HG02943 (cell line): ENCODE measurements around the gene XPNPEP1.

Experiments used
- ATAC-seq: cut with Tn5 transposase; IDR thresholded peaks from one replicate; pipeline ENCODE4 v1.9.1; 2021; ENCODE audit warnings: mild to moderate bottlenecking, low read depth, moderate library complexity; ENCODE audit not compliant: unreplicated experiment

XPNPEP1 gene

DNA sequence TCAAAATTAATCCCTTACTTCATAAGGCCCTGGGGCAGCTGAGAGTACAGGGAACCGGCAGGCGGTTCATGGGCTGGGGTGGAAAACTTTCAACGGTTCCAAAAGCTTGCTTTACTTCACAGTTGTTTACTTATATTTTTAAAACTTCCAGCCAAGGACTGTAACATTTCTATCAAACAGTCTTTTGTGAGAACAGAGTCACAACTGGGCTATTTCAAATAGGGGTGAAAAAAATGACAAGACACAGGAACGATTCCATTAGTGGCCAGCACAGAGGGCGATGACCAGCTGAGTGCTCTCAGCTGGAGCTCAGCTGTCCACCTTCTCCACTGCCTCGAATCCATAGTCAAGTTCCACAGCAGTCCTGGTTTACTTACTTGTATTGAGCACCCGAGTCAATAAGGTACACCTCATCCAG is 48.2 kb downstream of the XPNPEP1 start:
- no peak for ATAC-seq

DNA sequence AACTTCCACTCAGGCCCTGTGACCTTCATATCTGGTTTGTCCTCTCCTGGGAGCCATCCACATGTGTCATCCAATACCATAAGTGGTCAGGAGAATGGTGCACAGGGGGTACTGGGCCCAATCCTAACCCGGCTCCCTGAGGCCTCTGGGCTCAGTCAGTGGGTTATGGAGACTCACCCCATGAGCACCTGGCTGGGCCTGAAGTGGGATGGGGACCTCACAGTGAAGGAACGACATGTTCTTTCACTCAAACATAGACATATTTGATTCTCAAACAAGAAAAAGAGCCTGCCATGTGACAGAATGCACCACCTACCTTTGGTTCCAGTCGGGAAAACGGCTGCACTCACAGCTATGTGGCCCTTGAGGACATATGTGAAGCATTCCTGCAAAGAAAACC is 51.8 kb downstream of the XPNPEP1 start:
- ATAC-seq: no peak

DNA sequence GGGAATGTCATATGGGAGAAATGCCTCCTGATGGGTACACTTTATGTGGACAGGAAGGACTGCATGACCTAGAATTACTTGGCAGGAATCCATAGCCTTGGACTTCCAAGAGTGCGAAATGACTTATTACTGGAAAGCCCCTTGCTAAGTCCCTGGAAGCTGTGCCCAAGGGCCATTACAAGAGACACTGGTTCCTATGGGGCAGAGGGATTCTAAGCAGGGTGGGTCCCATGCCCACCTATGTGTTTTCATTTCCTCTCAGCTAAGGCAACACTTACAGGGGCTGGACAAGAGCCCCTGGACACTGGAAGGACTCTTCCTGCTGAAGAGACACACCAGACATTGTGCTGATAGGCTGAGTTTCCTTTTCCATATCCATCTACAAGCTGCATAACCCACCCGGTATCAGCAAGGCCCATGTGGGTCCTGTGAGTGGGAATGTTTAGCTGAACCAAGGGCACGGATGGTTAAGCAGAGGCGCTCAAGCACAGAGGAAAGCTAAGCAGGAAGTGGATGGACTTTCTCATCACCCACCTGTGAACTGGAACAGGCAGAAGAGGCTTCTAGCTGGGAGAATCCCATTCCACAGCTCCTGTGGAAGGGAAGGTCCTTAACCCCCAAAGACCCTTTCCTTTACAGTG is 56.2 kb downstream of the XPNPEP1 start:
- ATAC-seq: no peak

- ATAC-seq: no peak
Measured at GRCh38 chr10:109866168-109866994, 56.9 kb downstream of the XPNPEP1 start.

DNA sequence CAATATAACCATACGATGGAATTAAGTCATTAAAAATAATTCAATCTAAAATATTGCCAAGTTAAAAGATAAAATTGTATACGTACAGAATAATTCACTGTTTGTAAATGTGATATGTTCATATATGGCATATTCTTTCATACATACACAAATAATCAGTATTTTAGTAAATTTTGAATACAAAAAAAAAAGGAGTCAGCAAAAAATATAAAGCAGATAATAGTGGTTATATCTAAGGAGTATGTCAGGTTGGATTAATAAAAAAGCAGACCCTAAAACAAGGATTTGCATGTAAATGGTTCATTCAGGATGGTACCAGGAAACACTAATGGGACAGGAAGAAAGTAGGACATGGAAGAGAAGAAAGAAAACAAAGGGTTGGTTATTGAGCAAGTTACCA is 59.5 kb downstream of the XPNPEP1 start:
- ATAC-seq: no peak

- no peak for ATAC-seq
Measured at GRCh38 chr10:109862738-109863137, 60.6 kb downstream of the XPNPEP1 start.

DNA sequence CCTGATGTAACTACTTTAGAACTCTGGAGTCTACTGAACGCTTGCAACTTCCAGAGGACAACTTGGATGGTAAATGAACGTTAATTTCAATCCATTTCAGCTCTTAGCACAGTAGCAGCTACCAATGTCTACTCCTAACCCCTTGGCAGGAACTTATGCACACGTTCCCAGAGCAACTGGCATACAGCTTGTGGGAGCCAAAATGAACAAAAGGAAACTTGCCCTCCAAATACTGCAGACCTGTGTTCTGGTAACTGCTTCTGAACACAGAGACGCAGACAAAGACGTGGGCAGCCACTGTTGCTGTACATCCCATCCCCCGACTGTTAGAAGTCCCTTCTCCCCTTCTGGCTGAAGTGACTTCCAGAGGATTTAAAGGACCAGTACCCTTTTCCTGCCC is 61.3 kb downstream of the XPNPEP1 start:
- ATAC-seq: no peak

DNA sequence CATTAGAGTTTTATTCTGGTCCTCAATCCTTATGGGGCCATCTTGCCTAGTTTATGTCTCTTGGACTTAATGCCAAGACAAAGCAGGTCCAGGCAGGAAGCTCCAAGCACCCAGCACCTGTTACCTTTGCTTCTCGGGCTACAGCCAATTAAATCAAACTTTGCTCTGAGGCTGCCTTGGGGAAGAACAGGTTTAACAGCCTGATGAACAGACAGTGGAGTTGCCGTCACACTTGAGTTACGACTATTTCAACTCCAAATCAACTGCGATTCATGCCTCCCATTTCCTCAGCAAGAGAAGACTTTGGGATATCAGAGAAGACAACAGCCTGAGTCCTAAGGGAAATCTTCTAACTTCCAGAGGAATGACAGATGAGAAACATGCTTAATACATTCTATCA is 62.2 kb downstream of the XPNPEP1 start:
- no peak for ATAC-seq

- ATAC-seq: no peak
Measured at GRCh38 chr10:109859221-109859620, 64.1 kb downstream of the XPNPEP1 start.

- ATAC-seq: no peak
Measured at GRCh38 chr10:109855746-109856145, 67.6 kb downstream of the XPNPEP1 start.

DNA sequence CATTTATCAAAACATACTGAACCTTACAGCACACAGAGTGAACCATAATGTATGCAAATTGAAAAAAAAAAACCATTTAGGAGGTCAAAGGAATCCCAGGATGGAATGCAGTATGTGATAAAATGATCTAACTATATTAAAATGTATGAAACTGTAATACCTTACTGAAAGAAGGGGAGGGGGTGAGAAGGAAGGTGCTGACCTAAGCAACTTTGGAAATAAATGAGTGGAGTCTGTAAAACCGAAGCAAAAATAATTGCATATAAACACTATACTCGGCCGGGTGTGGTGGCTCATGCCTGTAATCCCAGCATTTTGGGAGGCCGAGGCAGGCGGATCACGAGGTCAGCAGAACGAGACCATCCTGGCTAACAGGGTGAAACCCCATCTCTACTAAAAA is 69.4 kb downstream of the XPNPEP1 start:
- ATAC-seq: no peak

DNA sequence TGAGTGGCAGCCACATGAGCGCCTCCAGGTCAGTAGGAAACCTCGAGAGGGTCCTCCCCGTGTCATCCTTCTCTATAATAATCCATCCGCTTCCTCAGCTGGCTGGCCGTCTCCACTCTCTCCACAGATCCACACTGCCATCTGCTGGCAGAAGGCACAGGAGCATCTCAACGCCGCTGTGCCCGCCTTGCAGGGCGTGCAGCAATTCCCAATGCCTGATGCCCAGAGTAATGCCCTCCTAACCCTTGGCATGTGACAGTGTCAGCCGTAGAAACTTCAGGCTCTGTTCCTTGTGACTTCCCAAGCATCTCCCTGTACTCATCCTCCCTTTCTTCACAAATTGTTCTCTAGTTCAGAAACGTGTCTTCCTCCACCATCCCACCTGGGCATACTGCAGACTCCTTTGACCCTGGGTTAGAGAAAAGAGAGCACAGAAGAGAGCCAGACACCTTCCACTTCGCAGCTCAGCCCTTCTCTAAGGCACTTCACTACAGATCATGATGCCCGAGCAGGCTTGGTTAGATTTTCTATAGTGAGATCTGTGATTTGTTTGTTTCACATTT is 70.8 kb downstream of the XPNPEP1 start:
- peak; percentile 84 for ATAC-seq

- peak; percentile 21 for ATAC-seq
Measured at GRCh38 chr10:109851616-109852474, 71.5 kb downstream of the XPNPEP1 start.

GRCh38 chr10:109846832-109847231 is 76.5 kb downstream of the XPNPEP1 start:
- ATAC-seq: no peak

DNA sequence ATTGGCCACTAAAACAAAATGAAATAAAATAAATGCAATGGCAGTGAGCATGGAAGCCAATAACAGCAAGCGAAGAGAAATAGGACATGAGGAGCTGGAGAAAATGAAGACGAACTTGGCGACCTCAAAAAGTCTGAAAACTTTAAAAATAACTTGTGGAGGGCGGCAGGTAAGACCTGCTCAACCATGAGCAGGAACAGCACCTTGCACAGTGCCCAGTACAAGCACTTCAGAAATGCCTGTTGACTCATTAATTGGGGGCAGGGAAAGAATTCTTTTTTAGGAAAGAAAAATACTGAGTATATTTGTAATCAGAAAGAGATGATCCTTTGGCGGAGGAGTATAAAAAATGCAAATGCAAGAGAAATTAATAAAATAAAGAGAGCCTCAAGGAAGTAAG is 78.0 kb downstream of the XPNPEP1 start:
- no peak for ATAC-seq

- no peak for ATAC-seq
Measured at GRCh38 chr10:109838592-109839244, 84.6 kb downstream of the XPNPEP1 start.

GRCh38 chr10:109837384-109837783 is 85.9 kb downstream of the XPNPEP1 start:
- no peak for ATAC-seq

GRCh38 chr10:109835257-109835656 is 88.1 kb downstream of the XPNPEP1 start:
- ATAC-seq: no peak

- ATAC-seq: no peak
Measured at GRCh38 chr10:109831846-109832245, 91.5 kb downstream of the XPNPEP1 start.

GRCh38 chr10:109824206-109824605 is 99.1 kb downstream of the XPNPEP1 start:
- ATAC-seq: no peak
